ENCODE measurements around the gene RAF1.

DNA sequence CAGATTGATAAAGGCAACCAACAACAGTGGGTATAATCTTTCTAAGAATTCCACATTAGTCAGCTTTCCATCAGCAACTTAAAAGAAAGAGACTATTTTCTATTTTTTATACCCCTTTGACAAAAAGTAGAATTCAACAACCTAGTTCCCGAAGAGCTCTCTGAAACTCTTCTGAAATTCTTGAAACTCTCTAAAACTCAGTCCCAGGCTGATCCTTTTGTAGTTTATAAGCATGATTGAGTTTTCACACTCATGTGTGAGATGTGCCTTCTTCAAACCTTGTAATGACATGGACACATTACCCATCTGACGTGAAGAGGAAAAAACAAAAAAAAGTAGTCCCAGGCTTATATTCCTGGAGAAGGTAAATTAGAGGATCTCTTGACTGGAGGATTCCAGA lies 31.4 kb downstream of the RAF1 start:
- TF ChIP-seq, protein P1, sequence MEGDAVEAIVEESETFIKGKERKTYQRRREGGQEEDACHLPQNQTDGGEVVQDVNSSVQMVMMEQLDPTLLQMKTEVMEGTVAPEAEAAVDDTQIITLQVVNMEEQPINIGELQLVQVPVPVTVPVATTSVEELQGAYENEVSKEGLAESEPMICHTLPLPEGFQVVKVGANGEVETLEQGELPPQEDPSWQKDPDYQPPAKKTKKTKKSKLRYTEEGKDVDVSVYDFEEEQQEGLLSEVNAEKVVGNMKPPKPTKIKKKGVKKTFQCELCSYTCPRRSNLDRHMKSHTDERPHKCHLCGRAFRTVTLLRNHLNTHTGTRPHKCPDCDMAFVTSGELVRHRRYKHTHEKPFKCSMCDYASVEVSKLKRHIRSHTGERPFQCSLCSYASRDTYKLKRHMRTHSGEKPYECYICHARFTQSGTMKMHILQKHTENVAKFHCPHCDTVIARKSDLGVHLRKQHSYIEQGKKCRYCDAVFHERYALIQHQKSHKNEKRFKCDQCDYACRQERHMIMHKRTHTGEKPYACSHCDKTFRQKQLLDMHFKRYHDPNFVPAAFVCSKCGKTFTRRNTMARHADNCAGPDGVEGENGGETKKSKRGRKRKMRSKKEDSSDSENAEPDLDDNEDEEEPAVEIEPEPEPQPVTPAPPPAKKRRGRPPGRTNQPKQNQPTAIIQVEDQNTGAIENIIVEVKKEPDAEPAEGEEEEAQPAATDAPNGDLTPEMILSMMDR (IDR thresholded peaks at IDR 0.05 in 2 of 3, conservative IDR thresholded peaks at IDR 0.05 in 1 of 3; ENCODE audit: insufficient read depth in 2 of 3, low read depth in 1 of 3, low read length in 3 of 3): no peak
- no peak for TF ChIP-seq KLF1 (tag; IDR thresholded peaks at IDR 0.05)
- no peak for TF ChIP-seq ZNF586 (CRISPR knock-in tag; conservative IDR thresholded peaks at IDR 0.05)
- TF ChIP-seq KDM1A (IDR thresholded peaks at IDR 0.05): no peak
- no peak for TF ChIP-seq RFX5 (IDR thresholded peaks at IDR 0.05; ENCODE audit: low read depth, low read length)
- TF ChIP-seq, protein P2, sequence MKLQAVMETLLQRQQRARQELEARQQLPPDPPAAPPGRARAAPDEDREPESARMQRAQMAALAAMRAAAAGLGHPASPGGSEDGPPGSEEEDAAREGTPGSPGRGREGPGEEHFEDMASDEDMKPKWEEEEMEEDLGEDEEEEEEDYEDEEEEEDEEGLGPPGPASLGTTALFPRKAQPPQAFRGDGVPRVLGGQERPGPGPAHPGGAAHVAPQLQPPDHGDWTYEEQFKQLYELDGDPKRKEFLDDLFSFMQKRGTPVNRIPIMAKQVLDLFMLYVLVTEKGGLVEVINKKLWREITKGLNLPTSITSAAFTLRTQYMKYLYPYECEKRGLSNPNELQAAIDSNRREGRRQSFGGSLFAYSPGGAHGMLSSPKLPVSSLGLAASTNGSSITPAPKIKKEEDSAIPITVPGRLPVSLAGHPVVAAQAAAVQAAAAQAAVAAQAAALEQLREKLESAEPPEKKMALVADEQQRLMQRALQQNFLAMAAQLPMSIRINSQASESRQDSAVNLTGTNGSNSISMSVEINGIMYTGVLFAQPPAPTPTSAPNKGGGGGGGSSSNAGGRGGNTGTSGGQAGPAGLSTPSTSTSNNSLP (IDR thresholded peaks at IDR 0.05; ENCODE audit: borderline replicate concordance, low read depth, low read length): no peak
- TF ChIP-seq FOXM1 (IDR thresholded peaks at IDR 0.05; ENCODE audit: low read depth): no peak
- TF ChIP-seq FOXM1 (CRISPR knock-in tag; IDR thresholded peaks at IDR 0.05; ENCODE audit: low read depth): no peak
- TF ChIP-seq JUND (IDR thresholded peaks at IDR 0.05; ENCODE audit: borderline replicate concordance, low read depth, low read length): no peak
- TF ChIP-seq JUND (tag; IDR thresholded peaks at IDR 0.05; ENCODE audit: borderline replicate concordance, low read depth, low read length): no peak
- no peak for TF ChIP-seq EP300 (IDR thresholded peaks at IDR 0.05; ENCODE audit: low read length)
- TF ChIP-seq, protein P3, sequence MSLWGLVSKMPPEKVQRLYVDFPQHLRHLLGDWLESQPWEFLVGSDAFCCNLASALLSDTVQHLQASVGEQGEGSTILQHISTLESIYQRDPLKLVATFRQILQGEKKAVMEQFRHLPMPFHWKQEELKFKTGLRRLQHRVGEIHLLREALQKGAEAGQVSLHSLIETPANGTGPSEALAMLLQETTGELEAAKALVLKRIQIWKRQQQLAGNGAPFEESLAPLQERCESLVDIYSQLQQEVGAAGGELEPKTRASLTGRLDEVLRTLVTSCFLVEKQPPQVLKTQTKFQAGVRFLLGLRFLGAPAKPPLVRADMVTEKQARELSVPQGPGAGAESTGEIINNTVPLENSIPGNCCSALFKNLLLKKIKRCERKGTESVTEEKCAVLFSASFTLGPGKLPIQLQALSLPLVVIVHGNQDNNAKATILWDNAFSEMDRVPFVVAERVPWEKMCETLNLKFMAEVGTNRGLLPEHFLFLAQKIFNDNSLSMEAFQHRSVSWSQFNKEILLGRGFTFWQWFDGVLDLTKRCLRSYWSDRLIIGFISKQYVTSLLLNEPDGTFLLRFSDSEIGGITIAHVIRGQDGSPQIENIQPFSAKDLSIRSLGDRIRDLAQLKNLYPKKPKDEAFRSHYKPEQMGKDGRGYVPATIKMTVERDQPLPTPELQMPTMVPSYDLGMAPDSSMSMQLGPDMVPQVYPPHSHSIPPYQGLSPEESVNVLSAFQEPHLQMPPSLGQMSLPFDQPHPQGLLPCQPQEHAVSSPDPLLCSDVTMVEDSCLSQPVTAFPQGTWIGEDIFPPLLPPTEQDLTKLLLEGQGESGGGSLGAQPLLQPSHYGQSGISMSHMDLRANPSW (CRISPR knock-in tag; IDR thresholded peaks at IDR 0.05): no peak
- no peak for TF ChIP-seq ELF4 (CRISPR knock-in tag; IDR thresholded peaks at IDR 0.05)
- TF ChIP-seq, protein P4, sequence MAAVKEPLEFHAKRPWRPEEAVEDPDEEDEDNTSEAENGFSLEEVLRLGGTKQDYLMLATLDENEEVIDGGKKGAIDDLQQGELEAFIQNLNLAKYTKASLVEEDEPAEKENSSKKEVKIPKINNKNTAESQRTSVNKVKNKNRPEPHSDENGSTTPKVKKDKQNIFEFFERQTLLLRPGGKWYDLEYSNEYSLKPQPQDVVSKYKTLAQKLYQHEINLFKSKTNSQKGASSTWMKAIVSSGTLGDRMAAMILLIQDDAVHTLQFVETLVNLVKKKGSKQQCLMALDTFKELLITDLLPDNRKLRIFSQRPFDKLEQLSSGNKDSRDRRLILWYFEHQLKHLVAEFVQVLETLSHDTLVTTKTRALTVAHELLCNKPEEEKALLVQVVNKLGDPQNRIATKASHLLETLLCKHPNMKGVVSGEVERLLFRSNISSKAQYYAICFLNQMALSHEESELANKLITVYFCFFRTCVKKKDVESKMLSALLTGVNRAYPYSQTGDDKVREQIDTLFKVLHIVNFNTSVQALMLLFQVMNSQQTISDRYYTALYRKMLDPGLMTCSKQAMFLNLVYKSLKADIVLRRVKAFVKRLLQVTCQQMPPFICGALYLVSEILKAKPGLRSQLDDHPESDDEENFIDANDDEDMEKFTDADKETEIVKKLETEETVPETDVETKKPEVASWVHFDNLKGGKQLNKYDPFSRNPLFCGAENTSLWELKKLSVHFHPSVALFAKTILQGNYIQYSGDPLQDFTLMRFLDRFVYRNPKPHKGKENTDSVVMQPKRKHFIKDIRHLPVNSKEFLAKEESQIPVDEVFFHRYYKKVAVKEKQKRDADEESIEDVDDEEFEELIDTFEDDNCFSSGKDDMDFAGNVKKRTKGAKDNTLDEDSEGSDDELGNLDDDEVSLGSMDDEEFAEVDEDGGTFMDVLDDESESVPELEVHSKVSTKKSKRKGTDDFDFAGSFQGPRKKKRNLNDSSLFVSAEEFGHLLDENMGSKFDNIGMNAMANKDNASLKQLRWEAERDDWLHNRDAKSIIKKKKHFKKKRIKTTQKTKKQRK (IDR thresholded peaks at IDR 0.05; ENCODE audit: borderline replicate concordance, low read depth, low read length): no peak
- TF ChIP-seq MEIS2 (IDR thresholded peaks at IDR 0.05; ENCODE audit: partially characterized antibody): no peak
- no peak for TF ChIP-seq CREB1 (IDR thresholded peaks at IDR 0.05)
- no peak for TF ChIP-seq CREB1 (CRISPR knock-in tag; IDR thresholded peaks at IDR 0.05)

Measured in K562 (cell line).